ENCODE results near the gene VILL.
"Not testable (repeated sequence)": the region's sequence is repeated elsewhere in the genome, so short reads cannot be mapped to it uniquely, and the experiment has no call there.

Gene VILL

GRCh38 chr3:38039899-38040261, 49.3 kb downstream of the VILL start:
- peak; percentile 19 for DNase-seq

GRCh38 chr3:38040401-38040800, 49.8 kb downstream of the VILL start:
- no peak for DNase-seq

- no peak for DNase-seq
Observed at GRCh38 chr3:38043486-38043885, 52.9 kb downstream of the VILL start.

- no peak for DNase-seq
Observed at GRCh38 chr3:38046027-38046426, 55.4 kb downstream of the VILL start.

GRCh38 chr3:38046821-38047220, 56.2 kb downstream of the VILL start:
- no peak for DNase-seq

- no peak for DNase-seq
Observed at GRCh38 chr3:38047896-38048295, 57.3 kb downstream of the VILL start.

GRCh38 chr3:38049358-38050126, 59.0 kb downstream of the VILL start:
- DNase-seq: no peak

GRCh38 chr3:38051131-38051530, 60.5 kb downstream of the VILL start:
- no peak for DNase-seq

- DNase-seq: not testable (repeated sequence)
Observed at GRCh38 chr3:38053286-38053685, 62.7 kb downstream of the VILL start.

GRCh38 chr3:38053813-38054498, 63.4 kb downstream of the VILL start:
- DNase-seq: not testable (repeated sequence)

- DNase-seq: no peak
Observed at GRCh38 chr3:38054499-38055001, 64.0 kb downstream of the VILL start.
